ENCODE data around the gene IKBKE. TPM values are rescaled to one million over a fixed set of nuclear protein-coding genes. Genes with fewer than 3 reads are reported as not detected.

IKBKE gene
- polyA plus RNA-seq, 2 of the 4 experiments (the other 2 are of a cell fraction) = 6.3 to 6.4 TPM

DNA sequence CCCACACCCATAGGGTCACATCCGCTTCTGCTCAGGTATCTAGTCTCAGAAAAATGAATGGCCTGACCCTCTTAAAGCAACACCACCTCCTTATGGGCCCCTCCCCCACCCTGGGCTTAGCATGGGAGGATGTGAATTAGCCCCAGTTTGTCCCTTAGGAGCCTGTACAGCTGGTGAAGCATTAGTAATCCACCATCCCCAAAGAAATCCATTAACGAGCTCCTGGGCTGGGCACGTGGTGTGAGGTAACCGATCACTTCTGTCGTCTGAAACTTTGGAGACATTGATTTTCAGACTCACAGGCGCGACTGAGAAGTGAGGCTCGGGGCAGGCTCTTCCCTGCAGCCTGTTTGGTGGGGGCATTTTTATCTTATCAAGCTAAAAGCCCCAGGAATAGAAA, 47.5 kb downstream of the IKBKE start:
- Histone ChIP-seq H3K4me1 (peaks cover 15% of the 10 kb centered on the region), H3K27ac (no peak overlapping the region), H3K4me3 (no peak overlapping the region), H3K4me2 (no peak overlapping the region), H3K9me3 (no peaks in the 10 kb centered on the region)
- no peak for FAIRE-seq
- TF ChIP-seq, protein P1, sequence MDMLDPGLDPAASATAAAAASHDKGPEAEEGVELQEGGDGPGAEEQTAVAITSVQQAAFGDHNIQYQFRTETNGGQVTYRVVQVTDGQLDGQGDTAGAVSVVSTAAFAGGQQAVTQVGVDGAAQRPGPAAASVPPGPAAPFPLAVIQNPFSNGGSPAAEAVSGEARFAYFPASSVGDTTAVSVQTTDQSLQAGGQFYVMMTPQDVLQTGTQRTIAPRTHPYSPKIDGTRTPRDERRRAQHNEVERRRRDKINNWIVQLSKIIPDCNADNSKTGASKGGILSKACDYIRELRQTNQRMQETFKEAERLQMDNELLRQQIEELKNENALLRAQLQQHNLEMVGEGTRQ (IDR thresholded peaks at IDR 0.05) = no peak
- TF ChIP-seq HOXB13 (CRISPR knock-in tag; IDR thresholded peaks at IDR 0.05; ENCODE audit: low read depth) = no peak
- TF ChIP-seq RFX5 (IDR thresholded peaks at IDR 0.05) = no peak
- TF ChIP-seq EHMT2 (IDR thresholded peaks at IDR 0.05; ENCODE audit: low read depth) = no peak
- TF ChIP-seq CBX8 (IDR thresholded peaks at IDR 0.05) = no peak
- TF ChIP-seq HMGXB4 (CRISPR knock-in tag; IDR thresholded peaks at IDR 0.05; ENCODE audit: borderline replicate concordance) = no peak
- 75% methylated on average over 8 of the region's 8 CpGs for WGBS (ENCODE audit: missing lambda C conversion rate)
- no peak for ATAC-seq
- ChIA-PET CTCF (interaction anchor here (0.5 to 5.7 kb wide), 12 partner anchors 9 to 441 kb away, joined by 3 to 28 read pairs (median 4); no protein-coding TSS in a partner anchor), POLR2A (no interaction called here)
- no peak for DNase-seq (ENCODE audit: low read depth in 1 of 2, low spot score in 1 of 2)

- H3K9me3 ChIP-seq = no peaks in the 10 kb centered on the region
- no peak overlapping the region for H3K27ac ChIP-seq
- CTCF ChIA-PET = interaction anchor here (0.6 to 5.7 kb wide), 10 partner anchors 9 to 65 kb away, joined by 3 to 28 read pairs (median 6); no protein-coding TSS in a partner anchor
- H3K4me1 ChIP-seq = peaks cover 11% of the 10 kb centered on the region
- FAIRE-seq = no peak
- H3K4me3 ChIP-seq = no peak overlapping the region
- DNase-seq (ENCODE audit: low read depth in 1 of 2, low spot score in 1 of 2) = no peak
- WGBS (ENCODE audit: missing lambda C conversion rate) = 79% methylated on average over 15 of the region's 18 CpGs
- H3K4me2 ChIP-seq = no peak overlapping the region
- ATAC-seq = no peak
- POLR2A ChIA-PET = no interaction called here
- TF ChIP-seq JUNB (IDR thresholded peaks at IDR 0.05) (no peak), POLR2AphosphoS2 (conservative IDR thresholded peaks at IDR 0.05; ENCODE audit: low read length) (no peak), CBX2 (IDR thresholded peaks at IDR 0.05; ENCODE audit: borderline replicate concordance, low read depth) (no peak), TP53 (CRISPR knock-in tag; IDR thresholded peaks at IDR 0.05) (no peak), TFCP2L1 (CRISPR knock-in tag; IDR thresholded peaks at IDR 0.05) (no peak), EP300 (IDR thresholded peaks at IDR 0.05) (no peak), RARB (CRISPR knock-in tag; IDR thresholded peaks at IDR 0.05) (no peak), POLR2A (IDR thresholded peaks at IDR 0.05; ENCODE audit: low read length) (no peak), KDM1A (IDR thresholded peaks at IDR 0.05; ENCODE audit: low read depth) (no peak), E2F6 (IDR thresholded peaks at IDR 0.05; ENCODE audit: borderline replicate concordance, low read depth) (no peak), HDAC2 (IDR thresholded peaks at IDR 0.05) (no peak), NFE2L2 (conservative IDR thresholded peaks at IDR 0.05; ENCODE audit: low read length) (no peak), ZC3H11A (IDR thresholded peaks at IDR 0.05) (no peak)
These were observed 47.9 kb downstream of the IKBKE start for GRCh38 chr1:206518206-206518605.

GRCh38 chr1:206518743-206519142, 48.5 kb downstream of the IKBKE start:
- Histone ChIP-seq H3K4me1 (peaks cover 6% of the 10 kb centered on the region), H3K27ac (no peak overlapping the region), H3K4me3 (no peak overlapping the region), H3K4me2 (no peak overlapping the region), H3K9me3 (no peaks in the 10 kb centered on the region)
- DNase-seq (ENCODE audit: low read depth in 1 of 2, low spot score in 1 of 2) (no peak), ATAC-seq (no peak), FAIRE-seq (no peak)
- TF ChIP-seq POLR2AphosphoS2 (conservative IDR thresholded peaks at IDR 0.05; ENCODE audit: low read length) (no peak), MAFK (IDR thresholded peaks at IDR 0.05; ENCODE audit: partially characterized antibody) (peak; percentile 90)
- POLR2A ChIA-PET = no interaction called here
- 67% methylated on average over 6 of the region's 6 CpGs for WGBS (ENCODE audit: missing lambda C conversion rate)
- CTCF ChIA-PET = interaction anchor here (1.4 to 5.7 kb wide), 5 partner anchors 10 to 65 kb away, joined by 5 to 28 read pairs (median 6); no protein-coding TSS in a partner anchor
